Activated naive CD4-positive, alpha-beta T cell treated with anti-CD3 and anti-CD28 coated beads for 36 hours (primary cell): ENCODE measurements around the gene HERC2. TPM values are rescaled to one million over a fixed set of nuclear protein-coding genes. Genes with fewer than 3 reads are reported as not detected.

Experiments used
- total RNA-seq, 2 experiments: library from RNA; stranded (reverse); gene quantifications; one replicate each; pipeline ENCODE4 v1.2.3, GENCODE V29; 2021

Gene HERC2
- total RNA-seq, 2 experiments from 2014 or later: 26.6 to 31.6 TPM

Other genes starting within 250 kb of the HERC2 start
- not detected for gene OCA2, start 222.9 kb downstream of the HERC2 start, total RNA-seq
- gene GOLGA6L24, start 35.9 kb upstream of the HERC2 start, total RNA-seq: not detected
- not detected for gene GOLGA8F, start 56.5 kb upstream of the HERC2 start, total RNA-seq
- gene GOLGA8G, start 210.8 kb upstream of the HERC2 start, total RNA-seq: not detected
- not detected for gene GOLGA6L25, start 231.4 kb upstream of the HERC2 start, total RNA-seq